Tibial nerve (tissue), 4 donors: ENCODE results near the gene CDKN2C. TPM values are rescaled to one million over a fixed set of nuclear protein-coding genes. Genes with fewer than 3 reads are reported as not detected.

Experiments used
- DNase-seq, 2 donors: peaks; one replicate each; pipeline ENCODE4 v3.0.0-alpha.2; 2019; ENCODE audit warnings: low spot score in 2 of 2
- H3K27ac ChIP-seq, 4 donors: fragments of 200-600 bp; sonication (generic) in 3 of 4; one replicate each; pipeline ENCODE4 v1.5.1; 2017 to 2019; ENCODE audit warnings: mild to moderate bottlenecking in 1 of 4
- H3K27me3 ChIP-seq, 2 donors: fragments of 200-600 bp; sonication (generic) in 1 of 2; one replicate each; pipeline versions ENCODE4 v1.5.1 to v1.6.0; 2017 to 2019
- H3K36me3 ChIP-seq, 3 donors: fragments of 200-600 bp; sonication (generic); one replicate each; pipeline ENCODE4 v1.5.1; 2018 to 2019
- H3K4me1 ChIP-seq, 4 donors: fragments of 200-600 bp; sonication (generic) in 3 of 4; one replicate each; pipeline ENCODE4 v1.5.1; 2017 to 2019
- H3K4me3 ChIP-seq, 4 donors: fragments of 200-600 bp; sonication (generic) in 3 of 4; one replicate each; pipeline ENCODE4 v1.5.1; 2017 to 2019; ENCODE audit warnings: mild to moderate bottlenecking in 1 of 4, moderate library complexity in 1 of 4
- H3K9me3 ChIP-seq, 4 donors: fragments of 200-600 bp; sonication (generic) in 3 of 4; one replicate each; pipeline ENCODE4 v1.5.1; 2017 to 2019
- EP300 ChIP-seq, 2 donors: sonication (generic); formaldehyde crosslinking; IDR thresholded peaks; one replicate each; pipeline ENCODE4 v1.6.1; 2017; ENCODE audit warnings: antibody characterized with exemption in 2 of 2, mild to moderate bottlenecking in 1 of 2
- POLR2A ChIP-seq, 2 donors: fragments of 450-650 bp; IDR thresholded peaks; one replicate each; pipeline ENCODE4 v1.6.1; 2017; ENCODE audit warnings: antibody characterized with exemption in 2 of 2, mild to moderate bottlenecking in 2 of 2, moderate library complexity in 2 of 2
- WGBS, 2 donors: methylation state at CpG; one replicate each; pipeline ENCODE4 v1.1.5; 2018; 5-methylcytosine and 5-hydroxymethylcytosine counted together
- total RNA-seq, 4 donors: library from RNA; depleted of rRNA; stranded (reverse); fragments of >200 nt; gene quantifications; one replicate each; pipeline ENCODE4 v1.1.0, GENCODE V29; 2016
- TF ChIP-seq, protein P1 (sequence below), 5 experiments: fragments of 200-600 bp in 3 of 5; fragments of 450-650 bp in 2 of 5; sonication (generic) in 3 of 5; IDR thresholded peaks; one replicate each; pipeline ENCODE4 v1.5.1; 2016 to 2019; ENCODE audit warnings: antibody characterized with exemption in 5 of 5, mild to moderate bottlenecking in 3 of 5, moderate library complexity in 2 of 5

The CDKN2C gene
- total RNA-seq, 4 donors from 2014 or later: 16.1 to 30.2 (median 28.5) TPM

DNA sequence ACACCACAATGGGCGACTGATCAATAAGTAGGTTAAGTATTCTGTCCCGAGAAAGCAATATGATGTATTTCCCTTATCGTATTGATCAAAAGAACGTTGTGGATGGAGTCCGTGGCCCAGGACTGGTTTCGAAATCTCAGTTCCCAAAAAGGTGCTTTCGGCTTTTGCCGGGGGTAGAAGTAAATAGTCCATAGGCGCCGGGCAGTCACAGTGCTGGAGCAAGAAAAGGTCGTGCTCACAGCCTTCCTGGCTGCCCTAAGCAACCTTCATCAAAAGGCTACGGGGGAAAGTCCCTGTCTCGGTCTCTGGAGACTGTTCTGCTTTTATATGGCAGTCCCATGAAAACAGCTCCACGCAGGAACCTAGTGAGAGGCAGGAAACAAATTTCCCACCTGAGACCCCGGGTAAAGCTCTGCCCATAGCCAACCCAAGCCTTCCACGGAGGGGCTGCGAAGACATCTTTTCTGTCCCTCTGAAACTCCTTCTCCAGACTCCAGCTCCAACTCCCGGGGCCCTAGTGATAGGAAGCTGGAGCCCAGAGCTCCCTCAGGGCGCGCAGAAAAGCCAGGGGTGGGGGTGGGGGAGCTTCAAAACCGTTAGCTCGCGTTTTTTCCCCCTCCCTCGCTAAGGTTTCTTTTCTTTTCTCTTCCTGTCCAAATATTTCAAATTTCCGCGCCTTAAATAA is 7.0 kb downstream of the CDKN2C start:
- no peak for TF ChIP-seq POLR2A (IDR thresholded peaks at IDR 0.05)
- TF ChIP-seq, protein P1, sequence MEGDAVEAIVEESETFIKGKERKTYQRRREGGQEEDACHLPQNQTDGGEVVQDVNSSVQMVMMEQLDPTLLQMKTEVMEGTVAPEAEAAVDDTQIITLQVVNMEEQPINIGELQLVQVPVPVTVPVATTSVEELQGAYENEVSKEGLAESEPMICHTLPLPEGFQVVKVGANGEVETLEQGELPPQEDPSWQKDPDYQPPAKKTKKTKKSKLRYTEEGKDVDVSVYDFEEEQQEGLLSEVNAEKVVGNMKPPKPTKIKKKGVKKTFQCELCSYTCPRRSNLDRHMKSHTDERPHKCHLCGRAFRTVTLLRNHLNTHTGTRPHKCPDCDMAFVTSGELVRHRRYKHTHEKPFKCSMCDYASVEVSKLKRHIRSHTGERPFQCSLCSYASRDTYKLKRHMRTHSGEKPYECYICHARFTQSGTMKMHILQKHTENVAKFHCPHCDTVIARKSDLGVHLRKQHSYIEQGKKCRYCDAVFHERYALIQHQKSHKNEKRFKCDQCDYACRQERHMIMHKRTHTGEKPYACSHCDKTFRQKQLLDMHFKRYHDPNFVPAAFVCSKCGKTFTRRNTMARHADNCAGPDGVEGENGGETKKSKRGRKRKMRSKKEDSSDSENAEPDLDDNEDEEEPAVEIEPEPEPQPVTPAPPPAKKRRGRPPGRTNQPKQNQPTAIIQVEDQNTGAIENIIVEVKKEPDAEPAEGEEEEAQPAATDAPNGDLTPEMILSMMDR (IDR thresholded peaks at IDR 0.05): no peak
- no peak for TF ChIP-seq EP300 (IDR thresholded peaks at IDR 0.05)
- H3K4me3 ChIP-seq: peak overlapping the region; percentile 61 to 90 (median 72)
- 10 to 13% methylated on average over 25 to 26 of the region's 26 CpGs for WGBS, 2 donors
- H3K27me3 ChIP-seq: no peaks in the 10 kb centered on the region
- peaks cover 0 to 23% (median 0%) of the 10 kb centered on the region in 4 donors for H3K4me1 ChIP-seq
- peak in 1 of 2 donors; percentile 12 for DNase-seq
- H3K27ac ChIP-seq: peak overlapping the region; percentile 83 to 98 (median 94)
- no peaks in the 10 kb centered on the region for H3K9me3 ChIP-seq
- no peaks in the 10 kb centered on the region for H3K36me3 ChIP-seq

DNA sequence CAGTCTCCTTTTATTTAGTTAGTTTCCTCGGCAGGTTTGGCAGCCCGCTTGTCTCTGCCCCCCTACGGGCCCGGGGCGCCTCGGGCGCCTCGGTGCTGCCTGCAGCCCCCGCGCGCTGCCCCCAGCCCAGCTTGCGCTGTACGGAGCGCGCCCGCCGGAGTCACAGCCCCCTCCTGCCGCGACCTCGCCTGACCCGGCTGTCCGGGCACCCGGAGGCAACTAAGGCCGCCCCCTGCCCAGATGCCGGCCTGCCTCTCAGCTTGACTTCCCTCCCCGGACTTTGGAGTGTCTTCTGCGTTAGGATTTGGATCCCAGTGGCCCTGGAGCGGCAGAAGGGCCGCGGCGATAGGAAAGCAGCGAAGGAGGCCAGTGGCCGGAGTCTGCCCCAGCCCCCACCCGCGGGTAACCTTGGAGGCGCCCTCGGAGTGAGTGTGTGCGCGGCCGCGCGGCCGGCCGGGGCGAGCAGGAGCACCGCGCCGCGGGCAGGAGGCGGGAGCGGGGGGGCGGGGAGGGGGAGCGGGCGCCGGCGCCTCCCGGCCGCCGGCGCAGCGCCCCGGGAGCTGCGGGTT is 7.6 kb downstream of the CDKN2C start:
- H3K4me1 ChIP-seq: peaks cover 0 to 23% (median 0%) of the 10 kb centered on the region in 4 donors
- H3K27ac ChIP-seq: peak overlapping the region; percentile 83 to 98 (median 94)
- WGBS, 2 donors: 1% methylated on average over 17 to 31 of the region's 63 CpGs
- no peaks in the 10 kb centered on the region for H3K36me3 ChIP-seq
- TF ChIP-seq EP300 (IDR thresholded peaks at IDR 0.05) (peak in 1 of 2 donors; percentile 73), POLR2A (IDR thresholded peaks at IDR 0.05) (peak in 1 of 2 donors; percentile 41)
- TF ChIP-seq, protein P1 (IDR thresholded peaks at IDR 0.05): no peak
- no peaks in the 10 kb centered on the region for H3K9me3 ChIP-seq
- H3K27me3 ChIP-seq: no peaks in the 10 kb centered on the region
- DNase-seq: peak in 1 of 2 donors; percentile 8
- H3K4me3 ChIP-seq: peak overlapping the region; percentile 61 to 90 (median 72)

DNA sequence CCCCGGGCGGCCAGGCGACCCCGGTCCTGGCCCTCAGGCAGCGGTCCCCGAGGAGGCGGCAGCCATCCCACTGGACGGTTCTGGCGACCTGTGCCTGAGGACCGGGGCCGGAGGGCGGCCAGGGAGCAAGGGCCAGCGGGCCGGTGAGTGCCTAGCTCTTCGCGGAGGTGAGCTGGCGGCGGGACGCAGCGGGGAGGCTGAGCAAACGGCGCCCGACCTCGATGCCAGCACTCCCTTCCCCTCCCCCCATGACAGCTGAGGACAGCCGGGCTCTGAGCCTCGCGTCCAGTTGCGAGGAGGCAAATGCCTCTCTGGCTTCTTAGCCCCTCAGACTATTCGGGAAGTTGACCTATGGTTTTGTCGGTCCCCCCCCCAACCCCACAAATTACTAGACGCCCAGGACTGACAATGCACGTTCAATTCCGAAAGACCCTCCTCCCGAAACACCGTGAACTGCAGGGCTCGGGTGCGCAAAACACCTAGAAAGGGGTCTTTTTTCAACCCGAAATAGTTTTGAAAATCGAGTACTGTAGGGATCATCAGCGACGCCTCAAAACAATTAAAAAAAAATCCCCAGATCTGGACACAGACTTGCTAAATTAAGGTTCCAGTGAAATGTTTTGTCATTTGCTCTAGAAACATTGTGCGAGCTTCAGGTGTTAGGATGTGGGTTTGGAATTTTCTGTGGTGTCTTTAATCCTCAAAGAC is 8.3 kb downstream of the CDKN2C start:
- Histone ChIP-seq H3K4me3 (peak overlapping the region; percentile 61 to 90 (median 72)), H3K36me3 (no peaks in the 10 kb centered on the region), H3K27me3 (no peaks in the 10 kb centered on the region), H3K9me3 (no peaks in the 10 kb centered on the region), H3K27ac (peak overlapping the region; percentile 83 to 98 (median 94)), H3K4me1 (peaks cover 0 to 21% (median 0%) of the 10 kb centered on the region in 4 donors)
- WGBS, 2 donors: 11% methylated on average over 17 to 18 of the region's 42 CpGs
- TF ChIP-seq, protein P1 (IDR thresholded peaks at IDR 0.05): no peak
- TF ChIP-seq EP300 (IDR thresholded peaks at IDR 0.05) (no peak), POLR2A (IDR thresholded peaks at IDR 0.05) (no peak)
- peak in 1 of 2 donors; percentile 27 for DNase-seq

DNA sequence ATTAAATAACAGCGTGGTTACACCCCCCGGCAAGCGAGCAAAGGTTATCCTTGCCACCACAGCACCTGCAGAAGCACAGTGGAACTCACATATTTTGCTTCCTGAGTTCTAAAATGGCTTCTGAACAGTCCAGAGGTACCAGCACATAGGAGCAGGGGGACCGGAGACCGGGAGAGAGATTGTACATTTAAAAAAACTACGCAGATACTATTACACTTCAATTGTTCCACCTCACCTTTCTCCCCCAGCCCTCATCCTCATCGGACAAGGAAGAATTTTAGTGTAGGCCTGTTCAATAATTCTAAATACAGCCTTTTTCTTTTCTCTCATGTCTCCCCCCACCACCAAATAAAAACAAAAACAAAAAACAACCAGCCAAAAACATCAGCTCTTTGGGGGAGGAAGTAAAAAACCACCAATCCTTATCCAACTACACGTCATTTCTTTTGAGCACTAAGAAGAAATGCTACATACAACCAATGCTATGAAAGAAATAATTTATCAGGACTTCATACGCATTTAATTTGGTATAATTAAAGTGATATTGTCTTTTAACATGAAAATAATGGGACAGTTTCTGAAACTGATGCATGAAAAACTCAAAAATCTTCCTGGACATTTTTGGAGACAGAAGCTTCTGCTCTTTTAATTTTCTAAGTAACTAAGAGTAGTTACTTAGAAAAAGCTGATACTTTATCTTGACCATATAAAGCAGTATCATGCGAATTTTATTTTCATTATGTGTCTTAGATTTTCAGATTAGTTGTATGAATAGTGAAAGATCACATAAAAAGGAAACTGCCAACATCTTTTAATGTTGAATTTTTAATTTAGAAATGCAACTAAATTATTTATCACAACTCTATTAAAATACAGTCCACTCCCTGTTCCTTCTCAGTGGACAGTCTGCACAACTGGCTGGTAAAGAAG is 9.1 kb downstream of the CDKN2C start:
- 36 to 38% methylated on average over 10 of the region's 10 CpGs for WGBS, 2 donors

More for the DNA sequence above, 9.1 kb downstream of the CDKN2C start:
- TF ChIP-seq POLR2A (IDR thresholded peaks at IDR 0.05): no peak
- TF ChIP-seq, protein P1 (IDR thresholded peaks at IDR 0.05): no peak
- no peak for TF ChIP-seq EP300 (IDR thresholded peaks at IDR 0.05)
- Histone ChIP-seq H3K4me3 (peak overlapping the region; percentile 61 to 90 (median 72)), H3K36me3 (no peaks in the 10 kb centered on the region), H3K4me1 (peaks cover 0 to 13% (median 0%) of the 10 kb centered on the region in 4 donors), H3K27me3 (no peaks in the 10 kb centered on the region), H3K27ac (peak overlapping the region; percentile 83 to 98 (median 94)), H3K9me3 (no peaks in the 10 kb centered on the region)
- DNase-seq: no peak
